ENCODE data around the gene GUCY1A2. TPM values are rescaled to one million over a fixed set of nuclear protein-coding genes. Genes with fewer than 3 reads are reported as not detected.

The GUCY1A2 gene
- total RNA-seq, 4 donors from 2014 or later: 2.5 to 7.7 (median 4.4) TPM

- intact Hi-C loops (cut with DNase I): no loop called here
- WGBS: 65% methylated on average over 4 of the region's 4 CpGs
- no peaks in the 10 kb centered on the region for H3K27me3 ChIP-seq
These were observed 25.1 kb upstream of the GUCY1A2 start for GRCh38 chr11:107043242-107044006.

GRCh38 chr11:107042748-107043147 lies 24.5 kb upstream of the GUCY1A2 start:
- TF ChIP-seq POLR2A (IDR thresholded peaks at IDR 0.05; ENCODE audit: low read depth): no peak
- no peak for TF ChIP-seq EP300 (IDR thresholded peaks at IDR 0.05)
- H3K9me3 ChIP-seq: peaks cover 0 to 12% (median 0%) of the 10 kb centered on the region in 4 donors
- H3K4me1 ChIP-seq: no peaks in the 10 kb centered on the region
- H3K36me3 ChIP-seq: no peaks in the 10 kb centered on the region
- no peak overlapping the region for H3K27ac ChIP-seq (replicated peaks in 1 of 4)
- H3K4me3 ChIP-seq: no peak overlapping the region
- 51% methylated on average over 4 of the region's 4 CpGs for WGBS
- intact Hi-C loops (cut with DNase I): no loop called here
- H3K27me3 ChIP-seq: no peaks in the 10 kb centered on the region
- DNase-seq (ENCODE audit: extremely low spot score): no peak

More at GRCh38 chr11:107043242-107044006, 25.1 kb upstream of the GUCY1A2 start:
- DNase-seq (ENCODE audit: extremely low spot score): no peak
- TF ChIP-seq CTCF (IDR thresholded peaks at IDR 0.05) (no peak), POLR2A (IDR thresholded peaks at IDR 0.05; ENCODE audit: low read depth) (no peak), POLR2AphosphoS5 (IDR thresholded peaks at IDR 0.05) (no peak), EP300 (IDR thresholded peaks at IDR 0.05) (no peak)
- peaks cover 0 to 12% (median 0%) of the 10 kb centered on the region in 4 donors for H3K9me3 ChIP-seq
- no peaks in the 10 kb centered on the region for H3K4me1 ChIP-seq
- H3K4me3 ChIP-seq: no peak overlapping the region
- no peaks in the 10 kb centered on the region for H3K36me3 ChIP-seq
- no peak overlapping the region for H3K27ac ChIP-seq (replicated peaks in 1 of 4)

GRCh38 chr11:107041088-107041444 lies 22.8 kb upstream of the GUCY1A2 start:
- TF ChIP-seq CTCF (IDR thresholded peaks at IDR 0.05) (no peak), POLR2AphosphoS5 (IDR thresholded peaks at IDR 0.05) (no peak), POLR2A (IDR thresholded peaks at IDR 0.05; ENCODE audit: low read depth) (no peak), EP300 (IDR thresholded peaks at IDR 0.05) (no peak)
- Histone ChIP-seq H3K27me3 (no peaks in the 10 kb centered on the region), H3K4me1 (no peaks in the 10 kb centered on the region), H3K4me3 (no peak overlapping the region), H3K27ac (replicated peaks in 1 of 4) (no peak overlapping the region), H3K36me3 (no peaks in the 10 kb centered on the region), H3K9me3 (peaks cover 0 to 12% (median 0%) of the 10 kb centered on the region in 4 donors)
- 91% methylated on average over 1 of the region's 1 CpG for WGBS
- no peak for DNase-seq (ENCODE audit: extremely low spot score)
- intact Hi-C loops (cut with DNase I): no loop called here

- no peaks in the 10 kb centered on the region for H3K36me3 ChIP-seq
- H3K27ac ChIP-seq (replicated peaks in 1 of 4): no peak overlapping the region
- no peaks in the 10 kb centered on the region for H3K4me1 ChIP-seq
- 55% methylated on average over 2 of the region's 2 CpGs for WGBS
- no peak for DNase-seq (ENCODE audit: extremely low spot score)
- intact Hi-C loops (cut with DNase I): no loop called here
- H3K9me3 ChIP-seq: peaks cover 0 to 12% (median 0%) of the 10 kb centered on the region in 4 donors
- TF ChIP-seq CTCF (IDR thresholded peaks at IDR 0.05): no peak
- TF ChIP-seq POLR2AphosphoS5 (IDR thresholded peaks at IDR 0.05): no peak
- no peak for TF ChIP-seq EP300 (IDR thresholded peaks at IDR 0.05)
- no peak for TF ChIP-seq POLR2A (IDR thresholded peaks at IDR 0.05; ENCODE audit: low read depth)
- H3K27me3 ChIP-seq: no peaks in the 10 kb centered on the region
- no peak overlapping the region for H3K4me3 ChIP-seq
These were observed 22.3 kb upstream of the GUCY1A2 start for GRCh38 chr11:107040433-107041087.

GRCh38 chr11:107025673-107026072 lies 7.4 kb upstream of the GUCY1A2 start:
- Histone ChIP-seq H3K36me3 (no peaks in the 10 kb centered on the region), H3K4me1 (no peaks in the 10 kb centered on the region), H3K27me3 (peaks cover 0 to 40% (median 0%) of the 10 kb centered on the region in 4 donors), H3K4me3 (no peak overlapping the region), H3K9me3 (no peaks in the 10 kb centered on the region), H3K27ac (replicated peaks in 1 of 4) (no peak overlapping the region)
- no peak for TF ChIP-seq EP300 (IDR thresholded peaks at IDR 0.05)
- TF ChIP-seq CTCF (IDR thresholded peaks at IDR 0.05): no peak
- no peak for TF ChIP-seq POLR2AphosphoS5 (IDR thresholded peaks at IDR 0.05)
- TF ChIP-seq POLR2A (IDR thresholded peaks at IDR 0.05; ENCODE audit: low read depth): no peak
- intact Hi-C loops (cut with DNase I): no loop called here
- no peak for DNase-seq (ENCODE audit: extremely low spot score)
